A673 (cell line): ENCODE data around the gene TSPAN31. TPM values are rescaled to one million over a fixed set of nuclear protein-coding genes. Genes with fewer than 3 reads are reported as not detected.

Source experiments
- BruUV-seq: library from RNA; stranded (reverse); fragments of 400-500 nt; replicated peaks from 2 replicates; lab custom pipeline; 2021; lab: Mats Ljungman, UMichigan
- CTCF ChIA-PET: fragments of 300-600 bp; sonication (Branson Sonifier 250); formaldehyde crosslinking; loops from one replicate; lab custom pipeline; 2022; ENCODE audit warnings: antibody characterized with exemption; lab: Charles Lee
- POLR2A ChIA-PET: fragments of 300-600 bp; sonication (Branson Sonifier 250); formaldehyde crosslinking; loops from one replicate; lab custom pipeline; 2022; ENCODE audit warnings: antibody characterized with exemption; ENCODE audit not compliant: low non-redundant PET; lab: Charles Lee
- DNase-seq: peaks from one replicate; pipeline ENCODE4 v3.0.0-alpha.2; 2015; ENCODE audit warnings: low spot score
- H3K27ac ChIP-seq: fragments of 200-600 bp; sonication (generic); 2 replicates; pipeline ENCODE4 v1.5.1; 2016; ENCODE audit warnings: mixed run types, low read depth, mild to moderate bottlenecking, mixed read lengths, antibody characterized with exemption, low read length; ENCODE audit not compliant: poor library complexity, severe bottlenecking
- H3K27me3 ChIP-seq: fragments of 200-600 bp; sonication (generic); replicated peaks from 2 replicates; pipeline ENCODE4 v1.6.1; 2017; ENCODE audit warnings: mixed run types, low read depth, mild to moderate bottlenecking, mixed read lengths, antibody characterized with exemption, low read length; ENCODE audit not compliant: insufficient read depth, poor library complexity
- H3K36me3 ChIP-seq: fragments of 200-600 bp; sonication (generic); 2 replicates; pipeline ENCODE4 v1.6.1; 2016; ENCODE audit warnings: mixed run types, mild to moderate bottlenecking, mixed read lengths, antibody characterized with exemption, low read length; ENCODE audit not compliant: insufficient read depth, poor library complexity, severe bottlenecking
- H3K4me1 ChIP-seq: fragments of 200-600 bp; sonication (generic); 2 replicates; pipeline ENCODE4 v1.6.1; 2017; ENCODE audit warnings: mixed run types, mild to moderate bottlenecking, mixed read lengths, antibody characterized with exemption, low read length; ENCODE audit not compliant: insufficient read depth, poor library complexity, severe bottlenecking
- H3K4me3 ChIP-seq: fragments of 200-600 bp; sonication (generic); 2 replicates; pipeline ENCODE4 v1.5.1; 2016; ENCODE audit warnings: low read depth, mixed run types, mild to moderate bottlenecking, mixed read lengths, low read length; ENCODE audit not compliant: poor library complexity, severe bottlenecking
- H3K9me3 ChIP-seq: fragments of 200-600 bp; sonication (generic); 2 replicates; pipeline ENCODE4 v1.6.1; 2016; ENCODE audit warnings: mixed run types, low read depth, mild to moderate bottlenecking, mixed read lengths, antibody characterized with exemption, low read length; ENCODE audit not compliant: poor library complexity, severe bottlenecking
- CTCF ChIP-seq: fragments of 300-800, 200-600 bp; sonication (generic); conservative IDR thresholded peaks from 2 replicates; pipeline ENCODE4 v1.5.1; 2017; ENCODE audit warnings: low read depth, mild to moderate bottlenecking, antibody characterized with exemption, low read length, moderate library complexity, mixed read lengths
- EZH2 ChIP-seq: fragments of 200-600 bp; sonication (generic); IDR thresholded peaks from 2 replicates; pipeline ENCODE4 v1.6.1; 2017; ENCODE audit warnings: borderline replicate concordance, low read depth, mild to moderate bottlenecking, mixed read lengths, antibody characterized with exemption, low read length; ENCODE audit not compliant: poor library complexity, severe bottlenecking
- intact Hi-C: fragments of 100-400 bp; cut with micrococcal nuclease; formaldehyde crosslinking; loops from one replicate; pipeline ENCODE4 v1.10.0; 2022; ENCODE audit not compliant: unreplicated experiment
- total RNA-seq: library from RNA; stranded (reverse); gene quantifications from 2 replicates; pipeline ENCODE4 v1.2.3, GENCODE V29; 2021

TSPAN31 gene
- total RNA-seq, 1 experiment from 2014 or later: 8.9 TPM

DNA sequence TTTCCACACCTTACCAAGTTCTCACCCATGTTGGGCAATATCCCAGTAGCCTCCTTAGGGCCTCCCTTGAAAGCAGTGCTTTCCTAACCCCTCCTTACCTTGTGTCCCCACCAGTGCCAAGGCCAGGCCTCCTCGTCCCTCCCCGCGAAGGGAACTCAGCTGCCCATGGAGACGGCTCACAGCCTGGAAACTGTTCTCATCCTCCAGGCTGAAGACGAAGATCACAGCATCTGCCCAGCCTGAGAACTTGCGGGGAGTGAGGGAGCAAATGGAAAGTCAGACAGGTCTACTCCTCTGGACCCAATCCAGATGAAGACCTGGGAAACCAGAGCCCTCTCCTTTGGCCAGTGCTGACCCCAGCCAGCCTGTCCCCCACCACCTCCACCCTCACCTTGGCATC lies 10.9 kb upstream of the TSPAN31 start:
- Histone ChIP-seq H3K27ac (no peak overlapping the region), H3K4me3 (no peak overlapping the region), H3K9me3 (no peaks in the 10 kb centered on the region), H3K4me1 (peaks cover 17% of the 10 kb centered on the region), H3K36me3 (no peaks in the 10 kb centered on the region), H3K27me3 (peaks cover 18% of the 10 kb centered on the region)
- BruUV-seq: no TSS peak
- no peak for DNase-seq
- ChIA-PET POLR2A (no interaction called here), CTCF (no interaction called here)
- intact Hi-C loops: no loop called here
- no peak for TF ChIP-seq CTCF
- no peak for TF ChIP-seq EZH2

- no peak for DNase-seq
- Histone ChIP-seq H3K9me3 (no peaks in the 10 kb centered on the region), H3K36me3 (no peaks in the 10 kb centered on the region), H3K4me3 (no peak overlapping the region), H3K27ac (no peak overlapping the region), H3K4me1 (peaks cover 22% of the 10 kb centered on the region), H3K27me3 (peaks cover 18% of the 10 kb centered on the region)
- CTCF ChIA-PET: no interaction called here
- intact Hi-C loops: no loop called here
- TF ChIP-seq EZH2: no peak
- no peak for TF ChIP-seq CTCF
- no TSS peak for BruUV-seq
- POLR2A ChIA-PET: no interaction called here
These were observed 10.2 kb upstream of the TSPAN31 start for GRCh38 chr12:57734591-57734990.

DNA sequence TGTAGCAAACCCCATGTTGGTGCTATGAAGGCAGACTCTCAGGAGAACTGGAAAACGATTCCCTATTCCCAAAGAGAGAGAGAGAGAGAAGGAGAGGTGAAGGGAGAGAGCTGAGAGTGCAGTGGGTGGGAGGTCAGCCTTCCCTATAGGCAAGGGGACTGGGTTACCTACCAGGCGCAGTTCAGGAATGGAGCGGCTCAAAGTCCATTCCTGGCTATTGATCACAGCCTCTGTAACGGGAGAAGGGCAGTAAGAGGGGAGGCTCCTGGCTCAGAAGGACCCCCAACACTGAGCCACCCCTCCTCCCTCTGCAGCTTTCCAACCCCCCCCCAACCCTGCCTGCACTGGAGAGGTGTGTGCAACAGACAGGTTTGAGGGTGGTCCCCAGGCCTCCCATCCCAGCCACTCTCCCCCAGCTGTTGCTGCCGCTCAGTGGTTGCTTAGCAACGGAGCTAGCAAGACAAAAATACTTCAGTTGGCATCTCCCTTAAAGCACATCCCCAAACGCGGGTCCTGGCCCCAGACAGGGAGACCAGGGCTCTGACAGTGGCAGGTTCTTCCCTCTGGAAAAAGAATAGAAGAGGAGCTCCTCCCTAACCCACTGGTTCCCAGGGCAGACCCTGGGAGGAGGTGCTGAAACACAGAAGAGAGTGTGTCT lies 9.5 kb upstream of the TSPAN31 start:
- DNase-seq: no peak
- no TSS peak for BruUV-seq
- H3K4me3 ChIP-seq: no peak overlapping the region
- intact Hi-C loops: no loop called here
- ChIA-PET CTCF (interaction anchor here (1.0 to 2.3 kb wide), 2 partner anchors 9 to 152 kb away, joined by 3 to 17 read pairs; no protein-coding TSS in a partner anchor), POLR2A (no interaction called here)
- H3K27ac ChIP-seq: no peak overlapping the region
- no peaks in the 10 kb centered on the region for H3K9me3 ChIP-seq
- TF ChIP-seq CTCF (no peak), EZH2 (no peak)
- no peaks in the 10 kb centered on the region for H3K36me3 ChIP-seq
- H3K27me3 ChIP-seq: peaks cover 18% of the 10 kb centered on the region
- H3K4me1 ChIP-seq: peaks cover 30% of the 10 kb centered on the region
